ENCODE data around the gene UNC13A.

UNC13A gene

GRCh38 chr19:17706750-17707181 lies 18.6 kb upstream of the UNC13A start:
- no peak for DNase-seq (ENCODE audit: low read depth in 2 of 2)

GRCh38 chr19:17703824-17704463 lies 15.8 kb upstream of the UNC13A start:
- peak; percentile 56 to 61 for DNase-seq (ENCODE audit: low read depth in 2 of 2)

DNA sequence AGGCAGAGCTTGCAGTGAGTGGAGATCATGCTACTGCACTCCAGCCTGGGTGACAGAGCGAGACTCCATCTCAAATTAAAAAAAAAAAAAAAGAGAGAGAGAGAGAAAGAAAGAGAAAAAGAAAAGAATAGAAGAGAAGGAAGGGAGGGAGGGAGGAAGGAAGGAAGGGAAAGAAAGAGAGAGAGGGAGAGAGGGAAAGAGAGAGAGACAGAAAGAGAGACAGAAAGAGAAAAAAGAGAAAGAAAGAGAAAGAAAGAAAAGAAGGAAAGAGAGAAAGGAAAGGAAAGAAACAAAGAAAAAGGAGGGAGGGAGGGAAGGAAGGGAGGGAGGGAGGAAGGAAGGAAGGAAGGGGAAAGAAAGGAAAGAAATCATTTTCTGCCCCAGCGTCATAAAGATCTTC lies 7.0 kb upstream of the UNC13A start:
- DNase-seq (ENCODE audit: low read depth in 2 of 2), result no peak

DNA sequence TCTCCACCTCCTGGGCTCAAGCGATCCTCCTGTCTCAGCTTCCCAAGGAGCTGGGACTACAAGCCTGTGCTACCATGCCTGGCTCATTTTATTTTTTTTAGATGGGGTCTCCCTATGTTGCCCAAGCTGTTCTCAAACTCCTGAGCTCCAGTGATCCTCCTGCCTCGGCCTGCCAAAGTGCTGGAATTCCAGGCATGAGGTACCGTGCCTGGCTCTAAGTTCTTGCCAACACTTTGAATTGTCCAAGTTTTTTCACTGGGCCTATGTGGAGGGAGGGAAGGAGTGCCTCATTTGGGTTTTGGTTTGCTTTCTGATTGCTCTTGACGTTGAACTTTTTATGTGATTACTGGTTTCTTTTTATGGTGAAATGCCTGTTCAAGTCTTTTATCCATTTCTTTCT lies 4.4 kb upstream of the UNC13A start:
- DNase-seq (ENCODE audit: low read depth in 2 of 2), result no peak

GRCh38 chr19:17688853-17689595 lies 870 bp upstream of the UNC13A start:
- no peak for DNase-seq (ENCODE audit: low read depth in 2 of 2)

- DNase-seq (ENCODE audit: low read depth in 2 of 2), result no peak
These were observed 855 bp downstream of the UNC13A start for GRCh38 chr19:17687141-17687856.

DNA sequence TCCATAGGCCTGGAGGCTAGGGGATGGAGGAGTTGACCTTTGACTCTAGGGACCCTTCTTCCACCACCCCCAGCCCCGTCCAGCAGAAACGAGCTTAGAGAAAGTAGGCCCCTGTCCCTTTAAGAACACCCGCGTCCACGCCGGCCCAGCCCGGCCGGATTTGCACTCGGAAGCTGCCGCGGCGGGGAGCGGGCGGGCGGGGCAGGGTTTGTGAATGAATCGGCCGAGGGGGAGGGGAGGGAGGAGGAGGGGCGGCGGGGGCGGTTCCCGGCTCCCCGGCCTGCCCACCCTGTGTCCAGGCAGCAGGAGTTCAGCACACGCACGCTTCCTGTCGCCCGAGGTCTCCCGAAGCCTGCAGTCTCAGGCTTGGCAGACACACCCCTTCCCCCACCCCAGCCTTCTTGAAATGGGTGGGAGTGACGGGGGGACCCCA lies 1.5 kb downstream of the UNC13A start:
- no peak for DNase-seq (ENCODE audit: low read depth in 2 of 2)

DNA sequence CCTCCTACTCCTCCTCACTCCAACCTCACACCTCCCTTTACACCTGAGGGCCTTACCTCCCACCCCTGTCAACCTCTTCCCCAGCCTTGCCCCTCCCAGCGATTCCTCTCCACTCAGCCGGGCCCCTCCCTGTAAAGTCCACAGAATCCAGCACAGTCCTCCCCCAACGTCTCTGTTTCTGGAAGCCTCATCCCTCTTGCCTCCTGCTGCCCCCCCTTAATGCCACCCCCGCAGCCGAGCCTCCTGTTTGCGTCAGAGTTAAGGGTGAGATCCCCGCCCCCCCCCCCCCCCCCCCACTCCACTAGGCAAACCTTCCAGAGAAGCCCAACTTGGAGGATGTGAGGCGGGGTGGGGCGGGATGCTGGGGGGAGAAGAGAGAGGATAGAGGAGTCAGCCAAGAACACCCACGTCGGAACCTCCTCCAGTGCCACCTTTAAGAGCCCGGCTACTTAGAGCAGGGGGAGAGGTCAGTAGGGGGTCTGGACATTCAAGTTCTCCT lies 2.1 kb downstream of the UNC13A start:
- DNase-seq (ENCODE audit: low read depth in 2 of 2), result no peak

DNA sequence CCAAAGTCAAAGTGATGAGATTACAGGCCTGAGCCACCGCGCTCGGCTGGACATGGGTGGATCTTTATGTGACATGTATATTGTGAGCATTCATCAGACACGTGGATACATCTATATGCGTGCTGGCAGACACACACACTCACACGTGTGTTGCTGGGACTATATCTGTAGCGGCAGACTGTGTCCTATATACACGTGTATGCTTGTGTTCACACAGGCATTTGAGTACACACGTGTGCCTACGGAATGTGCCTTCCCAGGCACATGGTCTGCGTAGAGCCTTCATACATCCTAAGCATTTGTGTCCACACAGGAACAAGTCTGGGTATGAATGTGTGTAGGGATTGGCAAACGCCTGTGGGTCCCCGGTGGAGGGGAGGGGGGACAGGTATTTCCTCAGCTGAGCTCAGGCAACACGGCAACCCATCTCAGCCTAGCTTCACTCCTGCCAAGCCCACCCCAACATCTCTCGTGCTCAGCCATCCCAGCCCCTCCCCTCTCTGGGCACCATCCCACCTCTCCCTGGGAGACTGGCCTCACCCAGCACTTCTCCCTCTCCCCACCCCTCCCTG lies 2.6 kb downstream of the UNC13A start:
- no peak for DNase-seq (ENCODE audit: low read depth in 2 of 2)

DNA sequence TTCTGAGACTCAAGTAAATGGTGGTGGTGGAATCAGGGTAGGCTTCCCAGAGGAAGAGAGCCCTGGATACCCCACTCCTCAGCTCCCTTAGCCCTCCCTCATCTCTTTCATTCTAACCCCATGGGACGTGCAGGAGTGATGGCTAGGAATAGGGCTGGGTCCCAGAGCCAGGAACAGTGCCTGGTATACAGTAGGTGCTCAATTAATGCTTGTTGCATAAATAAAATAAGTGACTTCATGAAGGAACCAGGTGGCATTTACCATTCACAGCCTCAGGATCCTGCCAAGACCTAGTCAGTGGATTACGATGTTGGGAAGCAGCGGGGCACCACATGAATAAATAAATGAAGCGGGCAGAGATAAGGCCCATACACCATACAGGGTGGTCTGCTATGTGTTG lies 3.9 kb downstream of the UNC13A start:
- no peak for DNase-seq (ENCODE audit: low read depth in 2 of 2)

DNA sequence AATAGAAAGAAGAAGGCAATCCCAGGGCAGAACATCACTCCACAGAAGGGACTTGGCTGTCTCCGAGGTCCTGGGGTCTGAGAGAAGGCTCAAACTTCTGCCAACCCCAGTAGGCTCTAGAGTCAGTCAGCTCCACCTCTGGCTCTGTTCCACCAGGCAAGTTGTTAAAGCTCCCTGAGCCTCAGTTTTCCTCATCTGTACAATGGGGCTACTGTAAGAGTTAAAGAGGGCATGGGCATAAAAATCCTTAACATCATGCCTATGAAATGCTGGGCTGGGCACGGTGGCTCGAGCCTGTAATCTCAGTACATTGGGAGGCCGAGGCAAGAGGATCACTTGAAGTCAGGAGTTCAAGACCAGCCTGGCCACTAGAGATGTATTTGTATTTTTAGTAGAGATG lies 5.1 kb downstream of the UNC13A start:
- DNase-seq (ENCODE audit: low read depth in 2 of 2), result no peak

DNA sequence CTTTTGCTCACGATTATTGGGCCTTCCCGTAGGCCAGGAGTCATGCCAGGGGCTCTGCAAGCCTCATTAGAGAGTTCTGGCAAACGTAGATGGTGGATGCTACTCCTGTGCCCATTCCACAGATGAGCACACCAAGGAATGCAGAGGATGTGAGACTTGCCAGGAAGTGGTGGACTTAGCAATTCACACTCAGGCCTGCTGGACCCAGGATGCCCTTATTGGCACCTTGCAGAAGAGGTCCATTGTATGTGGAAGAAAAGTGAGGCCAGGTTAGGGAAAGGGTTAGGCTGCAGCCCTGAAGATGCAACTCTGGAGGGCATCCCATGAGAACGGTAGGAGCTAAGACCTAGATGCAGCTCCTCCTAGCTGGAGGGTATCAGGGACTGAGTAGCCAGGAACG lies 5.9 kb downstream of the UNC13A start:
- no peak for DNase-seq (ENCODE audit: low read depth in 2 of 2)

DNA sequence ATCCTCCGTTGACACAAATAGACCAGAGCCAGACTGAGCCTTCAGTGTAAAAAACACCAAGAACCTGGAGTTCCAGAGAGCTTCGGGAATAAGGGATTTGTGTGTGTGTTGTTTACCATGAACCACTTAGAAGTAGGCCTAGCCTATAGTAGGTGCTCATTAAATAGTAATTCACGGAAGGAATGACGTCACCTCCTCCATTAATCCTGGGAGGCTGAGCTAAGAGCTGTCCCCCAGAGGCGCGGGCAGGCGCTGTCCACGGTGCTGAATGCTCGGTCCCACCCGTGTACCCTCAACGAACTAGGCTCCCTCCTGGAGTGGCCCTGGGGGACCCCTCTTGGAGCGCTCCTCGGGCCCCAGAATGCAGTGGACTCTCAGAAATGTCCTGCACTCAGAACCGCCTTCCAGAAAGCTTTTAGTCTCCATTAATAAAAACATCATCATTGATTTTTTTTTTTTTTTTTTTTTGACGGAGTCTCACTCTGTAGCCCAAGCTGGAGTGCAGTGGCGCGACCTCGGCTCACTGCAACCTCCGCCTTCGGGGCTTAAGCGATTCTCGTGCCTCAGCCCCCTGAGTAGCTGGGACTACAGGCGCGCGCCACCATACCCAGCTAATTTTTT lies 6.5 kb downstream of the UNC13A start:
- peak; percentile 21 to 38 for DNase-seq (ENCODE audit: low read depth in 2 of 2)

DNA sequence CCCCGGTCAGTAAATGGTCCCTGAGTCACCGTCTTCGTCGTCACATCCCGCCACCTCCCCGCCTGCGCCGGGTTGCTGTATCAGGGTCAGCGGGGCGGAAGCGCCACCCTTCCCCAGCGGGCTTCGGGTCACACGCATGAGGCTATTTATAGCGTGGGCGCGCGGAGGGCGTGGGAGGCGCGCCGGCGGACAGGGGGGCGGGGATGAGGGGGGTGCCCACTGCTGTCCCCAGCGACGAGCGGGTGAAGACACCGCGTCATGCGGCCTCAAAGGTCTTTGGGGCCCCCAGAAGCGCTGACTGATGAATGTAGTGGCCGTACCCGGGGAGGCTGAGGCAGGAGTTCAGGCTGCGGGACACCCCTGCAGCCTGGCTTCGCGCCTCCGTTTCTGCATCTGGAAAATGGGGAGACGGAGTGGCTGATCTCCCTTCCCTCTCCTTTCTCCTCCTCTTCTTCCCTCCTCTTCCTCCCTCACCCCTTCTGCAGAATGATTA lies 7.9 kb downstream of the UNC13A start:
- DNase-seq (ENCODE audit: low read depth in 2 of 2), result peak; percentile 44 to 57

DNA sequence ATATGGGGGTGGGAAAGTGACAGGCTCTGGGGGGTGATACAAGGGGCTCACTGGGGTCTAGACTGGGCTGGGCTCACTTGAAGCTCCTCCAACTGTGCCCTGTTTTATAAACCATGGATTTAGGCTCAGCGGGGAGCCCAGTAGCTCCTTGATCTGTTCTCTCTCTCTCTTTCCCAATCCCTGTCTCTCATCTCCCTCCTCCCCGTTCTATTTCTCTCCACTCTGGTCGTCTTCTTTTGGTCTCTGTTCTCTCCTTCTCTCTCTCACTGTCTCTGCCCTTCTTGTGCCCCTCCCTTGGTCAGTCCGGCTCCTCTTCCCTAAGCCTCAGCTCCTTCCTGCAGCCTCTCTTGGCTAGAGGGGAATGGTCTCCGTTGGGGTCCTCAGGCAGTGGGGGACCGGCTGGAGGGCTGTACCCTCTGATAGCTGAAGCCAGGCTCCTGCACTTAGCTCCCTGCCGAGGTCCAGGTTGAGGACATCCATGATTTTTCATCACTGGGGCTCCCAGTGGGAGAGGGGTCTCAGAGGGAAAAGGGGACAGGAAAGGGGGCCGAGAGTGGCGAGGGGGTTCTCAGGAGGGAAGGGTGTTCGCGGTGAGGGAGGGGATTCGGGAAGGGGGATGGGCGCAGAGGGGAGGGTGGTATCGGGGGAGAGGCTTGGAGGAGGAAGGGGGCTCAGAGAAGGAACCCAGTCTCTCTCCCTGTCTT lies 8.5 kb downstream of the UNC13A start:
- no peak for DNase-seq (ENCODE audit: low read depth in 2 of 2)

- no peak for DNase-seq (ENCODE audit: low read depth in 2 of 2)
These were observed 9.3 kb downstream of the UNC13A start for GRCh38 chr19:17678836-17679235.

- no peak for DNase-seq (ENCODE audit: low read depth in 2 of 2)
These were observed 11.2 kb downstream of the UNC13A start for GRCh38 chr19:17677002-17677401.

GRCh38 chr19:17676295-17676694 lies 11.9 kb downstream of the UNC13A start:
- DNase-seq (ENCODE audit: low read depth in 2 of 2), result no peak

- no peak for DNase-seq (ENCODE audit: low read depth in 2 of 2)
These were observed 14.0 kb downstream of the UNC13A start for GRCh38 chr19:17673937-17674799.

DNA sequence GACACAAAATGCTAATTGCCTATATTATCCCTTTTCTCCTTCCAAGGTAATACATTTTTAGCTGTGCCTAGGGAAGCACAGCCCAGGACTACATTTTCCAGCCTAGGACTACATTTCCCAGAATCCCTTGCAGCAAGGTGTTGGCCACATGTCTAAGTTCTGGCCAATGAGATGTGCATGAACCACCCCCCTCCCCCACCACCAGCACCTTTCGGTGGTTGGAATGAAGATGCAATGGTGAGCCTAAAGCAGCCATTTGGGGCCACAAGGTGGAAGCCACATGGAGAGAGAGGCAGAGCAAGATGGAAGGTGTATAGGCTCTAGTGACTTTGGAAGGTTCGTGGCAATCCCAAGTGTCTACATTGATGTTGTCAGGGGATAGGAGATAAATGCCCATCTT lies 16.2 kb downstream of the UNC13A start:
- peak in 1 of 2 donors; percentile 10 for DNase-seq (ENCODE audit: low read depth in 2 of 2)
